ENCODE results near the gene HYAL2.

The HYAL2 gene

GRCh38 chr3:50355829-50356552 lies 33.4 kb upstream of the HYAL2 start:
- DNase-seq (ENCODE audit: extremely low read depth, low read depth) = no peak
- no peak for TF ChIP-seq CTCF (IDR thresholded peaks at IDR 0.05; ENCODE audit: low read depth, low read length)

GRCh38 chr3:50354850-50355249 lies 32.3 kb upstream of the HYAL2 start:
- TF ChIP-seq CTCF (IDR thresholded peaks at IDR 0.05; ENCODE audit: low read depth, low read length) = no peak
- no peak for DNase-seq (ENCODE audit: extremely low read depth, low read depth)

- no peak for TF ChIP-seq CTCF (IDR thresholded peaks at IDR 0.05; ENCODE audit: low read depth, low read length)
- DNase-seq (ENCODE audit: extremely low read depth, low read depth) = no peak
These were observed 31.7 kb upstream of the HYAL2 start for GRCh38 chr3:50354186-50354764.

GRCh38 chr3:50353245-50354004 lies 30.9 kb upstream of the HYAL2 start:
- no peak for DNase-seq (ENCODE audit: extremely low read depth, low read depth)
- TF ChIP-seq CTCF (IDR thresholded peaks at IDR 0.05; ENCODE audit: low read depth, low read length) = no peak

- TF ChIP-seq CTCF (IDR thresholded peaks at IDR 0.05; ENCODE audit: low read depth, low read length) = no peak; the same call in 1 of the 2 replicates
- no peak for DNase-seq (ENCODE audit: extremely low read depth, low read depth)
These were observed 30.2 kb upstream of the HYAL2 start for GRCh38 chr3:50352781-50353180.

- TF ChIP-seq CTCF (IDR thresholded peaks at IDR 0.05; ENCODE audit: low read depth, low read length) = no peak
- no peak for DNase-seq (ENCODE audit: extremely low read depth, low read depth)
These were observed 28.8 kb upstream of the HYAL2 start for GRCh38 chr3:50351323-50351697.
